Stimulated activated CD4-positive, alpha-beta T cell treated with anti-CD3 and anti-CD28 coated beads, Interleukin-15, amount 100 ng/mL, for 48 hours (primary cell): Measurements from ENCODE around the gene MDFI.
"Not testable (repeated sequence)": the region's sequence is repeated elsewhere in the genome, so short reads cannot be mapped to it uniquely, and the experiment has no call there.

ENCODE experiments used
- DNase-seq, 2 donors: peaks; one replicate each; pipeline ENCODE4 v3.0.0-alpha.2; 2020; ENCODE audit warnings: low read depth in 2 of 2

Gene MDFI

GRCh38 chr6:41602864-41603608 lies 35.2 kb upstream of the MDFI start:
- DNase-seq = peak; percentile 53 to 65

DNA sequence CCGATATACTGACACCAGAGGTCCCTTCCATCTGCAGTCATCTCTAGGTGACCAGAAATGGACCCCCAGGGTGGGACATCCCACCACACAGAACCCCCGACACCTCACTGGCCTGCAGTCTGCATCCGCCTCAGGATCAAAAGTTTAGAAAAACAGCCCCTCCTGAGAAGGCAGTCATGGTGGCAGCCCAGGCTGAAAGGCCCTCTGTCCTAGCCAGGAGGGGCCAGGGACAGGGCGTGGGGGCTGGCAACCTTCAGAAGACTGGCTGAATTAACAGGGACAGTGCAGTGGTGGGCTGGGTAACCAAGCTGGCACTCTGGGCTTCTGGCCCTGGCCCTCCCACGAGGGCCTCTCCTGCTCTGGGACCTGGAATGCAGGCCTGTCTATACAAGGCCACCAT lies 34.3 kb upstream of the MDFI start:
- DNase-seq = no peak

DNA sequence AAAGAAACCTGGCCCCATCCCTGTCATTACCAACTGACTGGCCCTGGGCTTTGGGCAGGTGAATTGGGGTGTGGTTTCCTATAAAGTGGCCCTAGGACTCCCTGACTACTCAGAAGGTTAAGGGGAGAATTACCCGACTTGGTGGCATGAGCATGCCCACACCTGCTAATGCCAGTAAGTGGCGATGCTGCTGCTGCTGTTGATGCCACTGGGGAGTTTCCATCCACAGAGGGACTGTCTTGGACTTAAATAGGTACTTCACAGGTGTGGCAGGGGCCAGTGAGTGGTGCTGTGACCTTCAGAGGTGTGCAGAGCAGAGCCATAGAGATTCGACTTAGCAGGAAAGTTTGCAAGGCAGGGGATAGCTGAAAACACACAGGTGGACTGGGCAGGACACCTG lies 32.6 kb upstream of the MDFI start:
- no peak for DNase-seq

DNA sequence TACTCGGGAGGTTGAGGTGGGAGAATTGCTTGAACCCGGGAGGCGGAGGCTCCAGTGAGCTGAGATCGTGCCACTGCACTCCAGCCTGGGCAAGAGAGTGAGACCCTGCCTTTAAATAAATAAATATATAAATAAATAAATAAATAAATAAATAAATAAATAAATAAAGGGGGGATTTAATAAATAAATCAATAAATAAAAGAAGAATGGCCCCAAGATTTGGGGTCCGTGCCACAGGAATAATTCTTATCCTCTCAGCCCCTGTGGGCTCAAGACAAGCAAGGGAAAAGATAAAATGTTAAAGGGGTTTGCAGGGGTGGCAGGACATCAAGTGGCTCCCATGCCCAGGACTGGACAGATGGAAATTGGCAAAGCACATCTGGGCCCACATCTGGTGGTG lies 31.2 kb upstream of the MDFI start:
- no peak for DNase-seq

DNA sequence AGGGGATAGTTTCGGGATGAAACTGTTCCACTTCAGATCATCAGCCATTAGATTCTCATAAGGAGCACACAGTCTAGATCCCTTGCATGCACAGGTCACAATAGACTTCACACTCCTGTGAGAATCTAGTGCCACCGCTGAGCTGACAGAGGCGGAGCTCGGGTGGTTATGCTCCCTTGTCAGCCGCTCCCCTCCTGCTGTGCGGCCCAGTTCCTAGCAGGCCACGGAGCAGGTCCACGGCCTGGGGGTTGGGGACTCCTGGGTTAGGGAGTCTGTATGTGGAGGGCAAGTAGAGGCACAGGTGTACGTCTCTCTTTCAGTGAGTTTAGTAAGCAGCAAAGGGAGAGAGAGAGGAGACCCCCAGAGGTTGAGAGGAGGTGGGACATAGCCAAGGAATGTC lies 30.5 kb upstream of the MDFI start:
- DNase-seq = no peak

DNA sequence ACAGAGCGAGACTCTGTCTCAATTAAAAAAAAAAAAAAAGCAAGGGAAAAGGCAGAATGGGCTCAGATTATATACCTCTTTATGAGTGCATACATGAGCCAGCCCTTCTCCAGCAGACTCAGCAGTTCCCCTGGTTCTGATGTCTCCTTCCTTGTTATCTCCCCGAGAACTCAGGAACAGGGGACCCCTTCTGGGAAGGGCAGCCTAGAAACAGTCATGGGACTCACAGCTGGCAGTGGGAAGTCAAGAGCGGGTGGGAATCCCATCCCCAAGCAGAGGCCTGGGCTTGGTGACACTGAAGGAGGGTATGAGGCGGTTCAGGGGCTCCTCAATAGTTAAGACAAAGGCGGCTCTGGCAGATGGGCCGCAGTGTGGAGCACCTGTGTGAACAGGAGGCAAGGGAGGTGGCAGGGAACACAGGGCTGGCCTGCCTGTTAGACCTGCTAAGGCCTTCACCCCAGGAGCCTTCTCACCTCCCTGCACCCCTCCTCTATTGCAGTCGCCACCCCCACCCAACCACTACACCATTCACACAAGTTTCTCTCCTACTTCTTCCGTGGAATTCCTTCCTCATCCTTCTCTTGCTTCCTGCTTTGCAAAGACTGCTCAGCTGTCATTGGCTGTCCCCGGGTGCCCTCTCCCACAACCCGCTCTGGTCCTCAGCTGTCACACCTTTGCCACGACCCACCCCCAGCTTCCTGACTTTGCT lies 29.7 kb upstream of the MDFI start:
- no peak for DNase-seq

GRCh38 chr6:41614715-41615114 lies 23.6 kb upstream of the MDFI start:
- no peak for DNase-seq

GRCh38 chr6:41615311-41615710 lies 23.0 kb upstream of the MDFI start:
- no peak for DNase-seq

DNA sequence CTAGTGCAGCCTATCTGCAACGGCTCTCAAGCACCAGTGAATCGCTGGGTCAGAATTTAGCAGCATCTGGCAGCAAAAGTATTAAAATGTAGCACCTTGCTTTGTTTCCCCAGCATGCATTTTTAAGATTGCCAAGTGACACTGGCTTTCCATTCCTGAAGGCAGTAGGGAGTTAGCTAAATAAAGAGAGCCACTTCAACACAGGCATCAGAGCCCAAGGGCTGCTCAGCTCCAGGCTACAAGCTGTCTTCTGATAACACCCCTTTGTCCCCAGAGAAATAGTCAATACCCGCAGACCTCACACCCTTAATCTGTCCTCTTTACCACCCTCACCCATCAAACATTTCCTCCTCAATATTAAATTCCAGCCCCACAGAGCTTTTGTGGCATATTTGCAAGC lies 19.7 kb upstream of the MDFI start:
- DNase-seq = no peak

DNA sequence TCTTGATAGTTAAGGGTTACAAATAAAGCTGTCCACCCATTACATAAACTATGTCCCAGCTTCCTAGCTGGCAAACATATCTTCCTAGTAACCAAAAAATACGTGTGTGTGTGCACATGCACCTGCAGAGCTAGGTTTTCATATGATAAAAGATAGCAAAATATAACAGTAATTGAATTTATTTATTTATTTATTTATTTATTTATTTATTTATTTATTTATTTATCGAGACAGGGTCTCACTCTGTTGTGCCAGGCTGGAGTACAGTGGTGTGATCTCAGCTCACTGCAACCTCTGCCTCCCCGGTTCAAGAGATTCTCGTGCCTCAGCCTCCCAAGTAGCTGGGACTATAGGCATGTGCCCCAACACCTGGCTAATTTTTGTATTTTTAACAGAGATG lies 19.1 kb upstream of the MDFI start:
- not testable (repeated sequence) for DNase-seq

DNA sequence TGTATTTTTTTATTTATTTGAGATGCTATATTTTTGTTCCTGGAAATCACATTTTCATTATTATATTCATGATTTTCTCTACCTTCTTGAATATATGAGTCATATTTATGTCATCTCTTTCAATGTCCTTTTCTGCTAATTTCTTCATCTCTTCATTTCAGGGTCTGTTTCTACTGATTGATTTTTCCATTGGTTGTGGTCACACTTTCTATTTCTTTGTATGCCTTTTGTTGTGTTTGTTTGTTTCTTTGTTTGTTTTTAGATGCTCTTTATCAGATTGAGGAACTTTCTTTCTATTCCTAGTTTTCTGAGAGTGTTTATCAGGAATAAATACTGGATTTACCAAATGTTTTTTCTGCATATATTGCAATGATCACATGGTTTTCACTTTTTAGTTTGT lies 16.9 kb upstream of the MDFI start:
- DNase-seq = no peak

GRCh38 chr6:41621802-41622201 lies 16.5 kb upstream of the MDFI start:
- DNase-seq = no peak

- no peak for DNase-seq
Measured at GRCh38 chr6:41622206-41622988, 15.9 kb upstream of the MDFI start.

DNA sequence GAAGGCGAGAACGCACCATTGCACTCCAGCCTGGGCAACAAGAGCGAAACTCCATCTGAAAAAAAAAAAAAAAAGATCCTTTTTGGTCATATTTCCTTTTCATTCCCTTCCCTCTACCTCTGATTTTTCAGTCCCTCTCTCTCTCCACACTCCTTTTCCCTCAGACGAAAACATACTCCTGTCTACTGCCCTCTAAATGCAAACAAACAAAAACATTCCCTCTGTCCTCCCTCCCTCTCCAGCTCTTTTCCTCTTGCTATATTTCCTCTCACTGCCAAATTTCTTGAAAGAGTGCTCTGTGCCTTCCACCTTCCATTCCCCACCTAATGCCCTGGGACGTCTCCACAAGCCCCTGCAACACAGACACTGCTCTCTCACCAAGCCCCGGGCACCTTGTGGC lies 14.9 kb upstream of the MDFI start:
- DNase-seq = no peak

- DNase-seq = no peak
Measured at GRCh38 chr6:41624621-41625380, 13.5 kb upstream of the MDFI start.

- DNase-seq = no peak
Measured at GRCh38 chr6:41625442-41625841, 12.8 kb upstream of the MDFI start.

GRCh38 chr6:41626022-41626421 lies 12.2 kb upstream of the MDFI start:
- DNase-seq = no peak

- no peak for DNase-seq
Measured at GRCh38 chr6:41626917-41627316, 11.4 kb upstream of the MDFI start.

- no peak for DNase-seq
Measured at GRCh38 chr6:41629128-41629527, 9.1 kb upstream of the MDFI start.

DNA sequence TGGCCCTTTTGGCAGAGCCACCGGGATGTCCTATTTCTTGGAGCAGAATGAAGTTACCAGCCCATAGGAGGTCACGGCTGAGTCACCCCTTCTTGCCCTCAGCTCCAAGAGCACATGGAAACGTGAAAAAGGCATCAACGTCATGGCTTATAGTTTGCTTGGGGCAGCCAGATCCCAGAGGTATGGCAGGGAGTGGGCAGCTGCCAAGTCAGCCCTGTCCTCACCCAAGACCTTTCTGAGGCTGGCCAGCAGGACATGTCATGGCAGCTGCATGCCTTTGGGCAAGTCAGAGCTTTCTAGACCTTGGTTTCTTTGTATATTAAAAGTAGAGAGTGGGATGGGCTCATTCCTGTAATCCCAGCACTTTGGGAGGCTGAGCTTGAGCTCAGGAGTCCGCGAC lies 8.2 kb upstream of the MDFI start:
- DNase-seq = no peak

GRCh38 chr6:41630946-41631345 lies 7.3 kb upstream of the MDFI start:
- DNase-seq = no peak

- no peak for DNase-seq
Measured at GRCh38 chr6:41633056-41633634, 5.1 kb upstream of the MDFI start.
